Fibroblast of villous mesenchyme (primary cell): Measurements from ENCODE around the gene SLITRK6. TPM values are rescaled to one million over a fixed set of nuclear protein-coding genes. Genes with fewer than 3 reads are reported as not detected.

Experiments used
- DNase-seq: peaks from one replicate; pipeline ENCODE4 v3.0.0-alpha.2; 2010; ENCODE audit warnings: low read depth
- H3K4me3 ChIP-seq: 2 replicates; pipeline ENCODE4 v1.5.1; 2011; ENCODE audit warnings: low read depth, mild to moderate bottlenecking, low read length
- CTCF ChIP-seq: IDR thresholded peaks from 2 replicates; pipeline ENCODE4 v1.5.1; 2012; ENCODE audit warnings: low read depth, mild to moderate bottlenecking, low read length; ENCODE audit not compliant: insufficient read depth
- total RNA-seq: library from RNA; depleted of rRNA; stranded (reverse); fragments of >200 nt; gene quantifications from 2 replicates; pipeline ENCODE4 v1.2.3, GENCODE V29; 2012

Gene SLITRK6
- total RNA-seq = 0.32 TPM in 1 of 2 replicates, not detected in the other

GRCh38 chr13:85799097-85799582 lies at the start of gene SLITRK6:
Gene SLITRK6 (minus strand): TSS chr13:85799419. CDS start chr13:85796508, 2,911 bp downstream.
- no peak for TF ChIP-seq CTCF
- H3K4me3 ChIP-seq = no peak within 1 kb of the TSS
- no peak for DNase-seq

- no peak for TF ChIP-seq CTCF
- DNase-seq = no peak
- no peak overlapping the region for H3K4me3 ChIP-seq
Measured at GRCh38 chr13:85847012-85847411, 47.8 kb upstream of the SLITRK6 start.

- no peak for TF ChIP-seq CTCF
- no peak for DNase-seq
- H3K4me3 ChIP-seq = no peak overlapping the region
Measured at GRCh38 chr13:85841427-85841826, 42.2 kb upstream of the SLITRK6 start.

- H3K4me3 ChIP-seq = no peak overlapping the region
- TF ChIP-seq CTCF = no peak
- DNase-seq = no peak
Measured at GRCh38 chr13:85833921-85834320, 34.7 kb upstream of the SLITRK6 start.

- H3K4me3 ChIP-seq = no peak overlapping the region
- peak; percentile 56 for TF ChIP-seq CTCF
- DNase-seq = peak; percentile 11
Measured at GRCh38 chr13:85828094-85828684, 29.0 kb upstream of the SLITRK6 start.

- TF ChIP-seq CTCF = no peak
- H3K4me3 ChIP-seq = no peak overlapping the region
- no peak for DNase-seq
Measured at GRCh38 chr13:85825454-85825853, 26.2 kb upstream of the SLITRK6 start.

GRCh38 chr13:85823832-85824231 lies 24.6 kb upstream of the SLITRK6 start:
- DNase-seq = no peak
- no peak for TF ChIP-seq CTCF
- H3K4me3 ChIP-seq = no peak overlapping the region
